NCI-H524 treated with DMSO at 0.1 percent for 48 hours (cell line): Measurements from ENCODE around the gene ATP2A1.
"Not testable (repeated sequence)": the region's sequence is repeated elsewhere in the genome, so short reads cannot be mapped to it uniquely, and the experiment has no call there.

Source experiments
- DNase-seq: peaks from one replicate; lab custom pipeline; 2025; lab: John Stamatoyannopoulos, UW

Gene ATP2A1

DNA sequence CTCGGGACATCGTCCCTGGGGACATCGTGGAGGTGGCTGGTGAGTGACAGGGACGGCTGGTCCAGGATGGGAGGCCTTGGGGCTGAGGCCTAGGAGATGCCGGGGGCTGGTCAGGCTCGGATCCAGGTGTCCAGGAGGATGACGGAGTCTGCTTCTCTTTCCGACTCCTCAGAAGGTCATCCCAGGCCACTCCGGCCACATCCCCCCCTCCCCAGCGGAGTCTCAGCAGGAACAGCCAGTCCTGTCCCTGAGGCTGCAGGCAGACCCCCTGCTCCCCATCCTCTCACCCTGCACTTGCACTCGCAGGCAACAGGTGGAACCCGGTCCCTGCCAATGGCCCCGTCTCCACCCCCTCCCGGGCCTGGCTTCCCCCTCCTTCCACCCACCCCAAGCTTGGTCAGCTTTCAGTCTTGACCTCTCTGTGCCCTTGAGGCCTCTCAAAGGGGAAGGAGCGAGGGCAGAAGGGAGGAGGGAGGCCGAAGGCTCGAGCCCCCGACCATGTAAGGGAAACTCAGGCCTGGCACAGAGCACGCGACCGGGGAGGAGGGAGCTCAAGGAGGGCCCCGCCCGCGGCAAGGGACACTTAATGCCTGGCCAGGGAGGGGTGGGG is 4.4 kb downstream of the ATP2A1 start:
- no peak for DNase-seq

DNA sequence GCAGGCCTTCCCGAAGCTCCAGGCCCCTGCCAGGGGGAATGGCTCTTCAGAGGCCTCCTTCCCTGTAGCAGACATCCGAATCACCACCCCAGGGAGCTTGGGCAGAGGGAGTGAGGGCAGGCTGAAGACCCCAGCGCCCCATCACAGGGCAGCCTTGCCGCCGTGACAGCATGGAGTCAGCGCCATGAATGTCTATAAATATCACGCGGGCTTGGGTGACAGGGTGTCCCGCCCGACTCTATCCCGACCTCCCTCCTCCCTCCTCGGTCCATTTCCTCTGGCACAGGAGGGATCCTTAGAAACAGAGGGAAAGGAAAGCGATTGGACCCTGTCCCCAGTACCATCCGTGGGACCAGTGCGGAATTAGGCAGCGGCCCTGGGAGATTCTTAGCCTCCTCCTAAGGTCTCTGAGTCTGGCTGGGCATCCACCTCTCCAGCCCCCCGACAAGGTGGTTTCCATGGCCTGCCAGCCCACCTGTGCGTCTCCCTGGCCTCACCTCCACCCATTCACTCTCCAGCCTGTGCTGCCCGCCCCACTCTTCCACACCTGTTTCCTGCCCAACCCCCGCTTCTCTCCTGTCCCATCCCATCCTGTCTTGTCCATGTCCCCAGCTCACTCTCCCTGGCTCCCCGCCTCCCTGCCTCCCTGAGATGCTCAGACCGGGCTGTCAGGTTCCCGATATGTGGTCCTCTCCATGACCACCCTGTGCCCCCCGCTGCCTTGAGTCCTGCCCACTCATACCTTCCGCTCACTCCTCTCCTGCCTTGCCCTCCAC is 5.1 kb downstream of the ATP2A1 start:
- no peak for DNase-seq

- DNase-seq, result no peak
These were observed 5.8 kb downstream of the ATP2A1 start for GRCh38 chr16:28884045-28884444.

- no peak for DNase-seq
These were observed 8.7 kb downstream of the ATP2A1 start for GRCh38 chr16:28886945-28887344.

GRCh38 chr16:28890355-28890754 is 12.1 kb downstream of the ATP2A1 start:
- DNase-seq, result not testable (repeated sequence)

- no peak for DNase-seq
These were observed 13.9 kb downstream of the ATP2A1 start for GRCh38 chr16:28891964-28892890.

DNA sequence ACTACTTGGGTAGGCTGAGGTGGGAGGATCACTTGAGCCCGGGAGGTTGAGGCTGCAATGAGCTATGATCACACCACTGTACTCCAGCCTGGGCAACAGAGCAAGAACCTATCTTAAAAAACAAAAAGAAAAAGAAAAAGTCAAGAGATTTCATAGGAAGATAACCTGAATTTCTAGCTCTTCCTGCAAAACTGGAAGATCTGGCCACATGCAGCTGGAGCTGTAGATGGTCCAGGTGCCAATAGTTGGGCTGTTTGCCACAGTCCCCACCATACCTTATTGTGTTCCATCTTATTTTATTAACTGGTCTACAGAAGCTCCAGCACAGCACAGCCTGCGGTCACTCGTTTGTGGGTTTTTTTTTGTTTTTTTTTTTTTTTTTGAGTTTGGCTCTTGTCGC is 15.0 kb downstream of the ATP2A1 start:
- DNase-seq, result no peak

- no peak for DNase-seq
These were observed 17.3 kb downstream of the ATP2A1 start for GRCh38 chr16:28895609-28896008.

DNA sequence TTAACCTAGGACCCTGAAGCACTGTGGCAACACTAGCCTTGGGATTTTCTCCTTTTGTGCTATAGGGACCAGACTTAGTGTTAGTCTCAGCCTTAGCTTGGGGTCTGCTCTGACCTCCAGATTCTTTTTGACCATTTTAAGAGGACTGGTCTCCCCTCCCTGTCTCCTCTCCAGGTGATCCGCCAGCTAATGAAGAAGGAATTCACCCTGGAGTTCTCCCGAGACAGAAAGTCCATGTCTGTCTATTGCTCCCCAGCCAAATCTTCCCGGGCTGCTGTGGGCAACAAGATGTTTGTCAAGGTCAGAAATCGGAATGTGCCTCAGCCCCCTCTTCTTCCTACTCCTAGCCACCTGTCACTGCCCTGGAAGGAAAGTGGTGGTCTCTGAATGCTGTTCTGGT is 19.5 kb downstream of the ATP2A1 start:
- DNase-seq, result no peak

DNA sequence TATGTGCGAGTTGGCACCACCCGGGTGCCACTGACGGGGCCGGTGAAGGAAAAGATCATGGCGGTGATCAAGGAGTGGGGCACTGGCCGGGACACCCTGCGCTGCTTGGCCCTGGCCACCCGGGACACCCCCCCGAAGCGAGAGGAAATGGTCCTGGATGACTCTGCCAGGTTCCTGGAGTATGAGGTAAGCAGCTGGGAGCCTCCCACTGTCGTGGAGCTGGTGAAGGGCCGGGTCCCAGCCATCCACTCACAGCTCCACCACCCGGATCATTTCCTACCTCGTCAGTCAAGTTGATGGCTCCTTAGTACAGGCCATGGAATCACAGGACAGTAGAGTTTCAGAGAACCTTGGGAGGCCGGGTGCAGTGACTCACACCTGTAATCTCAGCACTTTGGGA is 20.0 kb downstream of the ATP2A1 start:
- no peak for DNase-seq

DNA sequence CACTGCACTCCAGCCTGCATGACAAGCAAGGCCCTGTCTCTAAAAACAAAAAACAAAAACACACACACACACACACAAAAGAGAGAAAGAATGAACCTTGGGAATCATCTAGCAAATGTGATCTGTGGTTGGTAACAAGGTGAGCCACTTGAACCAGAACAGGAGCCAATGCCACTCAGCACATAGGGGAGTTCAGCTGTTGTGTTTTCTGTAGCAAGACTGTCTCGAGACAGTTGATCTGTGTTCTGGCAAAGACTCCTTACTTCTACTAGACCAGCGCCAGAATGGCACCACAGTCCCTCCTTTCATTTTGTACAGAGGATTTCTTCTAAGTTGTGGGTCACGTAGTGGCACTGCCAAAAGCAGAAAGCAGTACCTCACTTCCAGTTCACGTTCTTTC is 20.7 kb downstream of the ATP2A1 start:
- no peak for DNase-seq

- DNase-seq, result no peak
These were observed 21.7 kb downstream of the ATP2A1 start for GRCh38 chr16:28899882-28900590.

DNA sequence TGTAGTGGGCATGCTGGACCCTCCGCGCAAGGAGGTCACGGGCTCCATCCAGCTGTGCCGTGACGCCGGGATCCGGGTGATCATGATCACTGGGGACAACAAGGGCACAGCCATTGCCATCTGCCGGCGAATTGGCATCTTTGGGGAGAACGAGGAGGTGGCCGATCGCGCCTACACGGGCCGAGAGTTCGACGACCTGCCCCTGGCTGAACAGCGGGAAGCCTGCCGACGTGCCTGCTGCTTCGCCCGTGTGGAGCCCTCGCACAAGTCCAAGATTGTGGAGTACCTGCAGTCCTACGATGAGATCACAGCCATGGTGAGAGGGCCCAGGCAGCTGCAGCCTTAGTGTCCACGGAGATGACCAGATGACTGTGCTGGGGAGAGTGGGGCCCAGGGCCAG is 22.3 kb downstream of the ATP2A1 start:
- DNase-seq, result no peak

- DNase-seq, result no peak
These were observed 23.6 kb downstream of the ATP2A1 start for GRCh38 chr16:28901862-28902261.

DNA sequence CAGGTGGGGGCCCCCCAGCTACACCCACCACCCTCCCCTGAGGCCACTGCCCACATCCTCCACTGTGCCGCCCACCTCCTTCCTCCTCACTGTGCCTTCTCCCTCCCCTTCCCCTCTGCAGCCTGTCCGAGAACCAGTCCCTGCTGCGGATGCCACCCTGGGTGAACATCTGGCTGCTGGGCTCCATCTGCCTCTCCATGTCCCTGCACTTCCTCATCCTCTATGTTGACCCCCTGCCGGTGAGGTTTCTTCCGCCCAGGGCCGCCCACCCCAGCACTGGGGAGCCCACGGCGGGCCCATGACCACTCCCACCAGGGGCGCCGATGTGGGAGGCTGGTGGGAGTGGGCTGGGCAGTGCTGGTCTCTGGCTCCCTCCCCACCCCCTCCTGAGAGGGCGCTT is 24.6 kb downstream of the ATP2A1 start:
- DNase-seq, result no peak

- no peak for DNase-seq
These were observed 25.2 kb downstream of the ATP2A1 start for GRCh38 chr16:28903344-28904042.

DNA sequence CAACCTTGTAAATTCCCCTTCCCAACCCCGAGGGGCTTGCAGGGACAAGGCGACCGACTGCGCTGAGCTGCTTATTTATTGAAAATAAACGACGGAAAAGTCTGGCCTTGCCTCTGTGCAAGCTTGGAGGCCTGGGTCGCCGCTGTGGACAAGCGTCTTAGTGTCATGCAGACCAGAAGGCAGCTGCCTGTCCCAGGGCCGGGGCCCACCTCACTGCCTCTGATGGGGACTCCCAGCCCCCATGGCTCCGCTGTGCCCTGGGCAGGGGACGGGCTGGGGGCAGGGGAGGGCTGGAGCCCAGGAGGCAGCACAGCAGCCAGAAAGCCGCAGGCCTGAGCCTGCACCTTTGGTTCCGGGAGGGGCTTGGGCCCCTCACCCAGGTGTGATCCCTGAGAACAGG is 26.1 kb downstream of the ATP2A1 start:
- no peak for DNase-seq

GRCh38 chr16:28904828-28905227 is 26.5 kb downstream of the ATP2A1 start:
- DNase-seq, result no peak

GRCh38 chr16:28905229-28905754 is 27.0 kb downstream of the ATP2A1 start:
- DNase-seq, result no peak

DNA sequence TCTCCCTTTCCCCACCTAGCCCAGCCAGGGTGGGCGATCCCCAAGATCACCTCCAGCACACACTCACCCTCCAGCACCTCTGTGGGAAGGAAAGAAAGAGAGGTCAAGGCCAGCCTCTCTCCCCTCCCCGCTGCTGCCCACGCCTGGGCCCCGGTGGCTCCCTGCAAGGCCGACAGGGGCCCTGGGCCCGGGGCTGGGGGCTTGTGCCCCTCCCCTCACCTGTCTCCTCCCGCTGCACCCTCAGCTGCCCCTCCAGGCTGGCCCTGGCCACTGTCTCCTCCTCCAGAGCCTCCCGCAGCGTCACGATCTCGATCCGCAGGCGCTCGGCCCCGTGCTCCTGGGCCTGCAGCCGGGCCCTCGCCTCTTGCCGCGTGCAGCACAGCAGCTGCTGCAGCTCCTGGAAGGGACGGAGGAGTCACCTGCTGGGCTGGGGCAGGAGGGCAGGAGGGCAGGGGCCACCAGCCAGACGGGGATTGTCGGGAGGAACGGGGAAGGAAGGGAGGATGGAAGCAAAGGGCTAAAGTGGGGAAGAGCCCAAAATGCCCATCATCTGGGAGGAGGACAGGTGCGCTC is 27.6 kb downstream of the ATP2A1 start:
- no peak for DNase-seq
